ENCODE data around the gene MZF1. TPM values are rescaled to one million over a fixed set of nuclear protein-coding genes. Genes with fewer than 3 reads are reported as not detected.
A peak's percentile ranks its signal among the peaks of the same experiment; 100 is the strongest.

The MZF1 gene
- total RNA-seq, 1 donor from 2014 or later: 44.3 TPM

DNA sequence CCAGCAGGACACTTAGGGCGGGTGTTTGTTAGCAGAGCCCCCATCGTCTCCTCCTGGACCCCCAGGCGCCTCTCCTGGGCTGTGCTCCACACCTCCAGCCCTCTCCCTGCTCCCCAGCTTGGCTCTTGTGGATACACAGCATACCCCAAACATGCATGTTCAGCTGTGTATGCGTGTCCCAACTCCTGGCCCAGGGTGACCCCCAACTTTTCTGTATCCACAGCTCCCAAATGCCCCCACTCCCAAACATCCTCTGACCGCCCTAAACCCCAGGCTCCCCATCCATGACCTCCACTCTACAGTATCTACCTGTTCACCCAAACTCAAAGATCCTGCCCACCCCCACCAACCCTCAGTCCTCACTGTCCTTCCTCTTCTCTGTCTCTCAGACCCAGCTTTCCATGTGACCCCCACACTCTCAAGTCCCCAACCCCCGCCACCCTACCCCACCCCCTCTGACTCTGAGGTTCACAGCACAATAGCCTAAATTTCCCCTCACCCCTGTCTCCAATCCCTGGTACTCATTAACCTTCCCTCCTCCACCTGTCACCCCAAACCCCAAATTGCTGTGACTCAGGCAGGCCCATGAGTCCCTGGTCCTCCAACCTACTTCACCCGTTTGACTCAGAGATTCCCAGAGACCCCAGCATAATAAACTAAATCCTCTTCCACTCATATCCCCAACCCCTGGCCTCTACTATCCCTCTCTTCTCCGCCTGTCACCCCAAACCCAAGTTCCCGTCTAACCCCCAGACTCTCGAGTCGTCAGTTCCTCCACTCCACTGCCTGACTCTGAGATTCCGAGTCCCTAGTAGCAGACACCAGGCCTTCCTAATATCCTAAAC lies 15.7 kb downstream of the MZF1 start:
- no peaks in the 10 kb centered on the region for H3K9me3 ChIP-seq
- no peak for DNase-seq
- H3K27ac ChIP-seq: peak overlapping the region; percentile 99
- no peaks in the 10 kb centered on the region for H3K27me3 ChIP-seq
- intact Hi-C loops (cut with DNase I): no loop called here
- peaks cover 28% of the 10 kb centered on the region for H3K36me3 ChIP-seq
- TF ChIP-seq, protein P1, sequence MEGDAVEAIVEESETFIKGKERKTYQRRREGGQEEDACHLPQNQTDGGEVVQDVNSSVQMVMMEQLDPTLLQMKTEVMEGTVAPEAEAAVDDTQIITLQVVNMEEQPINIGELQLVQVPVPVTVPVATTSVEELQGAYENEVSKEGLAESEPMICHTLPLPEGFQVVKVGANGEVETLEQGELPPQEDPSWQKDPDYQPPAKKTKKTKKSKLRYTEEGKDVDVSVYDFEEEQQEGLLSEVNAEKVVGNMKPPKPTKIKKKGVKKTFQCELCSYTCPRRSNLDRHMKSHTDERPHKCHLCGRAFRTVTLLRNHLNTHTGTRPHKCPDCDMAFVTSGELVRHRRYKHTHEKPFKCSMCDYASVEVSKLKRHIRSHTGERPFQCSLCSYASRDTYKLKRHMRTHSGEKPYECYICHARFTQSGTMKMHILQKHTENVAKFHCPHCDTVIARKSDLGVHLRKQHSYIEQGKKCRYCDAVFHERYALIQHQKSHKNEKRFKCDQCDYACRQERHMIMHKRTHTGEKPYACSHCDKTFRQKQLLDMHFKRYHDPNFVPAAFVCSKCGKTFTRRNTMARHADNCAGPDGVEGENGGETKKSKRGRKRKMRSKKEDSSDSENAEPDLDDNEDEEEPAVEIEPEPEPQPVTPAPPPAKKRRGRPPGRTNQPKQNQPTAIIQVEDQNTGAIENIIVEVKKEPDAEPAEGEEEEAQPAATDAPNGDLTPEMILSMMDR (IDR thresholded peaks at IDR 0.05): no peak
- ATAC-seq: no peak
- peak overlapping the region; percentile 67 for H3K4me3 ChIP-seq
- peaks cover 51% of the 10 kb centered on the region for H3K4me1 ChIP-seq

DNA sequence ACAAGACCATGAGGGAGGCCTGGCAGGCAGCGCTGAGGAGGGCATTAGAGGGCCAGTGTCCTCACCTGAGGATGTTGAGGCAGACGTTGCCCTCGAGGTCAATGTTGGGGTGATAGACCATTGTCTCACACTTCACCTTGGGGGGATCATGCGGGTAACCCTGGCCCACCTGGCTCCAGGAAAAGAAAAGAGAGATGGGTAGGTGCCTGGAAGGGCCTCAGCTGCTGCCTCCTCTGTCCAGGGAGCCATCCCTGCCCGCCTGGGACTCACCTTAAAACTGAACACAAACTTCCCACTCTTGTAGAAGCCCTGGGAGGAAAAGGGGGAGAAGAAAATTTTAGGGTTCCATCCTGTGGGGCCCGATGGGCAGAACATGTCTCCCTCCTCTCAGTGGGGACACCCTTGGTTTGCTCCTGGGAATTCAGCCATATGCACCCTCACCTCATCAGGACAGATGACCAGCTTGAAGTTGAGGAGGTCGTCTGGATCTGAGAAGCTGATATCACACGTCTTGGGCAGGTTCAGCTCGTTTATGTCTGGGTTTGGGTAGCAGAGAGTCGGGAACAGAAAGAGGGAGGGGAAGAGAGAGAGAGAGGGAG lies 16.4 kb downstream of the MZF1 start:
- intact Hi-C loops (cut with DNase I): no loop called here
- DNase-seq: no peak
- peaks cover 35% of the 10 kb centered on the region for H3K36me3 ChIP-seq
- peak overlapping the region; percentile 67 for H3K4me3 ChIP-seq
- H3K27me3 ChIP-seq: no peaks in the 10 kb centered on the region
- no peaks in the 10 kb centered on the region for H3K9me3 ChIP-seq
- peak overlapping the region; percentile 99 for H3K27ac ChIP-seq
- peaks cover 44% of the 10 kb centered on the region for H3K4me1 ChIP-seq
- TF ChIP-seq, protein P1 (IDR thresholded peaks at IDR 0.05): no peak
- ATAC-seq: no peak

DNA sequence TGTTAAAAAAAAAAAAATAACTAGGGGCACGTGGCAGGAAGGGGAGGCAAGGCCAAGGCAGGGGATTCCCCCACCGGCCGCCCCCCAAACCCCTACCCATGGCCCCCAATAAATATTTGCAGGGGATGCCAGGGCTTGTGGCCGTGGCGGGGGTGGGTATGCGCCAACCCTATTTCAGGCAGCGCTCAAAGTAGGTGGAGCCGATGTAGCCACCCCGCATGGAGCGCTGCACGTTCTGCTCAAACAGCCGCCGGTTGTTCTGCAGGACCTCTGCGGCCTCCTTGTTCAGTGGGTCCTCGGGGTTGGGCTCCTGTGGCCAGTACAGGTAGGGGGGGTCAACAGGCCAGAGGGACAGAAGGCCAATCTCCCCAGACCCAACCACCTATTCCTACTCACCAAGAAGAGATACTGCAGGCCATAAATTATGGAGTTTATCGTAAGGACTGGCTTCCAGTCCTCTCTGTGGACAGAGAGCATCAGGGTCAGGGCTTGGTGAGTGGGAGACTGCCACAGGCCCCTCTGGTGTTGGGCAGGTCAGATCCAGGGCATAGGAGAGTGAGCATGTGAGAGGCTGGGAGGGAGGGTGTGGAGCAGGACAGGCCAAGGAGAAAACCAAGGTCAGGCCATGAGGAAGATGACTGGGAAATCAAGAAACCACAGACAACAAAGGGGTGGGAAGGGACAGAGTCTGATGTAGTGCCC lies 17.1 kb downstream of the MZF1 start:
- no peak overlapping the region for H3K4me3 ChIP-seq
- DNase-seq (no peak), ATAC-seq (no peak)
- intact Hi-C loops (cut with DNase I): no loop called here
- peaks cover 42% of the 10 kb centered on the region for H3K36me3 ChIP-seq
- H3K27ac ChIP-seq: no peak overlapping the region
- H3K27me3 ChIP-seq: no peaks in the 10 kb centered on the region
- no peaks in the 10 kb centered on the region for H3K9me3 ChIP-seq
- TF ChIP-seq, protein P1 (IDR thresholded peaks at IDR 0.05): no peak
- peaks cover 37% of the 10 kb centered on the region for H3K4me1 ChIP-seq

DNA sequence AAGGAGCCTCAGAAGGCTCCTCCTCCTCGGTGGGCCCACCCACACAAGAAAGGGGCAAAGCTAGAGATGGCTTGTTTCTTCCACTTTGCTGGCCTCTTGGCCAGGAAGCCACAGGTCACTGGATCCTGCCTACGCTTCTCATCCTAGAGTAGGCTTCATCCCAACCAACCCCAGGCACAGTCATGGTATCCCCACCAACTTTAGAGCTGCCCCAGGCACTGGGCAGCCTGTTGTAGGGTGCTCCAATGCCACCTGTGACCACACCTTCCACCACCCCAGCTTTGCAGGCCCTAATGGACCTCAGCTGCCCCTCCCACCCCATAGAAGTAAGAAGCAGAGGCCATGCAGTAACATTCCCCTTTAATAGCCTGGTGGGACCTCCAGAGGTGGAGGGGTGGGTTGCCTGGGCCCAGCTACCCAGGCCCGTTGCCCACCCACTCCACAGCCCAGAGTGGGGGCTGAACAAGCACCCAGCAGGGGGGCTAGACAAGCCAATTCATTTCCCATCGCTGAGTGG lies 17.7 kb downstream of the MZF1 start:
- H3K4me1 ChIP-seq: peaks cover 37% of the 10 kb centered on the region
- no peak for ATAC-seq
- H3K27me3 ChIP-seq: no peaks in the 10 kb centered on the region
- TF ChIP-seq, protein P1 (IDR thresholded peaks at IDR 0.05): no peak
- H3K36me3 ChIP-seq: peaks cover 48% of the 10 kb centered on the region
- H3K27ac ChIP-seq: peak overlapping the region; percentile 94
- no peak for DNase-seq
- intact Hi-C loops (cut with DNase I): no loop called here
- H3K4me3 ChIP-seq: peak overlapping the region; percentile 87
- no peaks in the 10 kb centered on the region for H3K9me3 ChIP-seq

DNA sequence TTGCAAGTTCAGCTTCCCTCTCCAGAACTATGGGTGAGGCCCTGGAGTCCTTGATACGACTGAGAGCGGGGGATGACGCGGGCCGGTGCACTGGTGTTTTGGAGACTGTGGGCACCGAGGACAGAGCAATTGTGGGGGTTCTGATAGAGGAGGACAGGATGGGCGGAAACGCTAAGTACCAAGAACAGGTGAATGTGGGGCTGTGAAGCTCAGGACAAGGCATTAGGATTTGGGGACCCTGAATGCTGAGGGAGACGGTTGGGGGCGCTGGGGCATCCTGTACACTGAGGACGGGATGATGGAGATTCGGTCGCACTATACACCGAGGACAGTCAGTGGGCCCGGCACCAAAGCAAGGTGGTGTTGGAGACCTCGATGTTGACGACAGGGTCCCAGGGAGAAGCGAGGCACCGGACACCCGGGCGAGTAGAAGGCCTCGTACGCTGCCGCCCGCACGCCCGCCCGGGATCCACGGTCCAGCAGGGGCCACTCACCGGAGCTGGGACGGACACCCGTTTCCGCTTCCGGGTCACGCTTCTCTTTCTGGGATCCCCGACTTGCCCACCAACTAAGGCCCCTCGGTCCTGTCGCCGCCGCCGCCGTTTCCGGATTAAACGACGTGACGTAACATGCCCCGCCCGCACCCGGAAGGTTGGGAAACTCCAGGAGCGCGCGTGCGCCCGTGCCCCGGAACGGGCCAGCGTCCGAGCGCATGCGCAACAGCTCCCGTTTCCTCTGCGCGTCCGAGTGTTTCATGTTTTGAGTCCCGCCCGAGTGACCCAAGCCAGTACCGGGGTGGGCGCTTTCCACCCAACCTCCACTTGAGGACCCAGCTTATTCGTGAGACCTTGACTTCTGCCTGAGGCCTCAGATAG lies 18.4 kb downstream of the MZF1 start, which contains the start of gene CHMP2A:
Gene CHMP2A (minus strand): TSS at position 612 of the 875 bp plus-strand sequence. CDS start 893 bp downstream, outside the sequence.
- H3K4me1 ChIP-seq: peaks cover 34% of the 10 kb centered on the region
- no peaks in the 10 kb centered on the region for H3K27me3 ChIP-seq
- H3K36me3 ChIP-seq: peaks cover 55% of the 10 kb centered on the region
- peak within 1 kb of the TSS; percentile 87 for H3K4me3 ChIP-seq
- TF ChIP-seq, protein P1 (IDR thresholded peaks at IDR 0.05): no peak
- intact Hi-C loops (cut with DNase I): no loop called here
- no peaks in the 10 kb centered on the region for H3K9me3 ChIP-seq
- peak; percentile 99 for DNase-seq
- H3K27ac ChIP-seq: peak within 1 kb of the TSS; percentile 94
- peak; percentile 60 for ATAC-seq
